Calu3 (cell line): ENCODE data around the gene SLC6A9. TPM values are rescaled to one million over a fixed set of nuclear protein-coding genes. Genes with fewer than 3 reads are reported as not detected.

Experiments used
- BruUV-seq: library from RNA; stranded (reverse); fragments of 400-500 nt; replicated peaks from 2 replicates; lab custom pipeline; 2021; lab: Mats Ljungman, UMichigan
- CTCF ChIA-PET: fragments of 300-600 bp; sonication (Branson Sonifier 250); formaldehyde crosslinking; loops from one replicate; lab custom pipeline; 2022; ENCODE audit warnings: antibody characterized with exemption; lab: Charles Lee
- DNase-seq: peaks from one replicate; pipeline ENCODE4 v3.0.0; 2022
- H3K27ac Mint-ChIP-seq: one replicate; pipeline ENCODE4 v1.8.0; 2022; ENCODE audit warnings: mixed read lengths; ENCODE audit not compliant: unreplicated experiment
- H3K27me3 Mint-ChIP-seq: one replicate; pipeline ENCODE4 v1.8.0; 2022; ENCODE audit warnings: mixed read lengths; ENCODE audit not compliant: unreplicated experiment
- H3K36me3 Mint-ChIP-seq: one replicate; pipeline ENCODE4 v1.8.0; 2022; ENCODE audit warnings: mild to moderate bottlenecking, moderate library complexity, mixed read lengths; ENCODE audit not compliant: insufficient read depth, unreplicated experiment
- H3K4me1 Mint-ChIP-seq: one replicate; pipeline ENCODE4 v1.8.0; 2022; ENCODE audit warnings: mild to moderate bottlenecking, low read depth, mixed read lengths; ENCODE audit not compliant: unreplicated experiment
- H3K4me3 Mint-ChIP-seq: one replicate; pipeline ENCODE4 v1.8.0; 2022; ENCODE audit warnings: mild to moderate bottlenecking, low read depth, moderate library complexity, mixed read lengths; ENCODE audit not compliant: unreplicated experiment
- H3K9me3 Mint-ChIP-seq: one replicate; pipeline ENCODE4 v1.8.0; 2022; ENCODE audit warnings: low read depth, mixed read lengths; ENCODE audit not compliant: unreplicated experiment
- intact Hi-C: fragments of 100-400 bp; cut with micrococcal nuclease; formaldehyde crosslinking; loops from one replicate; pipeline ENCODE4 v1.10.0; 2022; ENCODE audit not compliant: unreplicated experiment
- total RNA-seq: library from RNA; stranded (reverse); gene quantifications from 2 replicates; pipeline ENCODE4 v1.2.3, GENCODE V29; 2022
- TF ChIP-seq, protein P1 (sequence below): fragments of 200-600 bp; IDR thresholded peaks from one replicate; pipeline ENCODE4 v1.8.0; 2022; ENCODE audit warnings: antibody characterized with exemption; ENCODE audit not compliant: unreplicated experiment

Gene SLC6A9
- total RNA-seq, 1 experiment from 2014 or later = 18.2 TPM

DNA sequence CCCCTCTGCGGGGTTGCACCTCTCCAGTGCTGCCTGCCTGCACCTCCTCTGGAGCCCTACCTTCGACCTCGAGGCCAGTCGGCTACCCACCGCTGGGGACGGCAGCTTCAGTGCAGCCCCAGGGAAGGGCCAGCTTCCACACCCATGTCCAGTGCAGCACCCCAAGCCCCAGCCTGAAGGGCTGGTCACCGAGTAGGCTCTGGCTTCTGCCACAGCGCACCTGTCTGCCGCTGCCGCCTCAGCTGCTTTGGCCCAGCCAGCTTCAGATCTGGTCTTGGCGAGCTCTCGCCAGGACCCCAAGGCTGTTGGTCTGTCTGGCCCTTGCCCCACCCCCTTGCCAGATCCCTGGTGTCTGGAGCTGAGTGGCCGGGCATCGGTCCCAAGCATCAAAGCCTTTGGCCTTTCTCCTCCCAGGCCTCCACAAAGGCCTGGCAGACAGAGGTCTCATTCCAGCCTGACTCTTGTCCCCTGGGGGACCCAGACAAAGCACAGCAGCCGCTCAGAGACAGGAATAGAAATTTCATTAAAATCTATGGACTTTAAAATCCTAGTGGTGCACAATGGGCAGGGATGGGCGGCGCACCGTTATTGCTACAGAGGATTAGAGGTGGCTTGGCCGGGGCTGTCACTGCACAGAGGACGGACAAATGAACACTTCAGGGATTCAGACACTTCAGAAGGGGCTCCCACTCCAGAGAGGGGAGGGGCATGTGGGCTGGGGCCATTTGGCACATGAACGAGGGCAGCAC lies 35.1 kb downstream of the SLC6A9 start:
- no peak overlapping the region for H3K27ac Mint-ChIP-seq
- peaks cover 76% of the 10 kb centered on the region for H3K36me3 Mint-ChIP-seq
- CTCF ChIA-PET = interaction anchor here (0.5 kb wide), 1 partner anchor 563 kb away, joined by 3 read pairs; no protein-coding TSS in a partner anchor
- TF ChIP-seq, protein P1, sequence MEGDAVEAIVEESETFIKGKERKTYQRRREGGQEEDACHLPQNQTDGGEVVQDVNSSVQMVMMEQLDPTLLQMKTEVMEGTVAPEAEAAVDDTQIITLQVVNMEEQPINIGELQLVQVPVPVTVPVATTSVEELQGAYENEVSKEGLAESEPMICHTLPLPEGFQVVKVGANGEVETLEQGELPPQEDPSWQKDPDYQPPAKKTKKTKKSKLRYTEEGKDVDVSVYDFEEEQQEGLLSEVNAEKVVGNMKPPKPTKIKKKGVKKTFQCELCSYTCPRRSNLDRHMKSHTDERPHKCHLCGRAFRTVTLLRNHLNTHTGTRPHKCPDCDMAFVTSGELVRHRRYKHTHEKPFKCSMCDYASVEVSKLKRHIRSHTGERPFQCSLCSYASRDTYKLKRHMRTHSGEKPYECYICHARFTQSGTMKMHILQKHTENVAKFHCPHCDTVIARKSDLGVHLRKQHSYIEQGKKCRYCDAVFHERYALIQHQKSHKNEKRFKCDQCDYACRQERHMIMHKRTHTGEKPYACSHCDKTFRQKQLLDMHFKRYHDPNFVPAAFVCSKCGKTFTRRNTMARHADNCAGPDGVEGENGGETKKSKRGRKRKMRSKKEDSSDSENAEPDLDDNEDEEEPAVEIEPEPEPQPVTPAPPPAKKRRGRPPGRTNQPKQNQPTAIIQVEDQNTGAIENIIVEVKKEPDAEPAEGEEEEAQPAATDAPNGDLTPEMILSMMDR = no peak
- DNase-seq = no peak
- no peaks in the 10 kb centered on the region for H3K9me3 Mint-ChIP-seq
- no peaks in the 10 kb centered on the region for H3K27me3 Mint-ChIP-seq
- H3K4me1 Mint-ChIP-seq = peaks cover 31% of the 10 kb centered on the region
- intact Hi-C loops = no loop called here
- no peak overlapping the region for H3K4me3 Mint-ChIP-seq
- BruUV-seq = no TSS peak

DNA sequence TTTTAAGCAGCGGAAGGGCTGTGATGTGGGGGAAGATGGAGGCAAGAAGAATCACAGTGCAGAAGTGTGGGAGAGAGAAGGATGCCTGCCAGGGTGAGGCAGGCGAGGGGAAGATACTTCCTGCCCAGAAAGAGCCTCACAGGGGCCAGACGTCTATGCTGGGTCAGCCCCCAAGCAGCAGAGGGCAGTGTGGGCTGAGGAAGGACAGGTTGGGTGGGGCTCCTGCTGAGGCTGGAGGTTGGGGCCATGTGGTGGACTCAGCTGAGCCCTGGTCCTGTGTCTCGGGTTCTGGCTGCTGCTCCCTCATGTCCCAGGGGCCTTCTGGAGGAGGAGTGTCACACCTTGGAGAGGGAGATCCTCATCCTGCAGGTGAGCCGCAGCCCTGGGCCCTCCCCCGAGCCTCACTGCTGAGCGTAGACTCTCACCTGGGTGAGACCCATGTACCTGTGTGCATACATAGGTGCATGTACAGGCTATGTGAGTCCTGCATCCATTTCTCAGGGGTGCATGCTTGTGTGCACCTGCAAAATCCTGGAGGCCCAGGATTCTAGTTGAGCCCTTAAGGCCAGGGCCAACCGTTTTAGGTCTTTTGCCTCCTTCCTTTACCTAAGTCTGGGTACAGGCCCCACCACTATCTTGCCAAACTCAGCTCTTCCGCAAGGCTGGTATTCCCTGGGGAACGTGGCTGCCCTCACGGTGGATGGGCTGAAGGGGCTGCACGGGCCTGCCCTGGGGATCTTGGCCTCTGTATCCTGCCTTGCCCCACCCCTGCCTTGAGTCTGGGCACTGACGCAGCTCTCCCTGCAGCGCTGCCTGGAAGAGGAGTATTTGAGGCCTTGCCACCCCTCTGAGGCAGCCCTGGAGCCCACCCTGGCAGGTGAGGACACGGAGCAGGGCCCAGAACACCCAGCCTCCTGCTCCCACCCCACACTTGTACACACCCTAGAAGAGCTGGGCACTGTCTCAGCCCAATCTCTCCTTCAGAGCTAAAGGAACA lies 36.2 kb downstream of the SLC6A9 start:
- Mint-ChIP-seq H3K27me3 (no peaks in the 10 kb centered on the region), H3K36me3 (peaks cover 87% of the 10 kb centered on the region), H3K4me1 (peaks cover 31% of the 10 kb centered on the region), H3K4me3 (no peak overlapping the region), H3K27ac (no peak overlapping the region), H3K9me3 (no peaks in the 10 kb centered on the region)
- no TSS peak for BruUV-seq
- intact Hi-C loops = no loop called here
- CTCF ChIA-PET = interaction anchor here (0.5 to 0.6 kb wide), 2 partner anchors 547 to 564 kb away, joined by 3 read pairs; no protein-coding TSS in a partner anchor
- peak; percentile 46 for DNase-seq
- TF ChIP-seq, protein P1 = no peak

DNA sequence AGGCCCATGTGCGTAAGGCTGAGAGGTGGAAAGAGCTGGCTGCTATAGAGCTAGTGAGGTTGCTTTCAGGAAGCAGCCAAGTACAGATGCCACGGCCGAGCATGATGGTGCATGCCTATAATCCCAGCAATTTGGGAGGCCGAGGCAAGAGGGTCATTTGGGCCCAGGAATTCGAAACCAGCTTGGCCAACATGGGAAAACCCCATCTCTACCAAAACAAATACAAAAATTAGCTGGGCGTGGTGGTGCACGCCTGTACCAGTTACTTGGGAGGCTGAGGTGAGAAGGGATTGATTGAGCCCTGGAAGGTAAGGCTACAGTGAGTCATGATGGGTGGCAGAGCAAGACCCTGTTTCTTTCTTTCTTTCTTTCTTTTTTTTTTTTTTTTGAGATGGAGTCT lies 37.2 kb downstream of the SLC6A9 start:
- H3K27me3 Mint-ChIP-seq = no peaks in the 10 kb centered on the region
- H3K4me1 Mint-ChIP-seq = peaks cover 31% of the 10 kb centered on the region
- CTCF ChIA-PET = interaction anchor here (0.6 to 0.9 kb wide), 3 partner anchors 16 to 546 kb away, joined by 3 to 4 read pairs (median 3); no protein-coding TSS in a partner anchor
- no TSS peak for BruUV-seq
- no peak for DNase-seq
- peaks cover 82% of the 10 kb centered on the region for H3K36me3 Mint-ChIP-seq
- H3K9me3 Mint-ChIP-seq = no peaks in the 10 kb centered on the region
- TF ChIP-seq, protein P1 = no peak
- H3K27ac Mint-ChIP-seq = no peak overlapping the region
- intact Hi-C loops = no loop called here
- H3K4me3 Mint-ChIP-seq = no peak overlapping the region

DNA sequence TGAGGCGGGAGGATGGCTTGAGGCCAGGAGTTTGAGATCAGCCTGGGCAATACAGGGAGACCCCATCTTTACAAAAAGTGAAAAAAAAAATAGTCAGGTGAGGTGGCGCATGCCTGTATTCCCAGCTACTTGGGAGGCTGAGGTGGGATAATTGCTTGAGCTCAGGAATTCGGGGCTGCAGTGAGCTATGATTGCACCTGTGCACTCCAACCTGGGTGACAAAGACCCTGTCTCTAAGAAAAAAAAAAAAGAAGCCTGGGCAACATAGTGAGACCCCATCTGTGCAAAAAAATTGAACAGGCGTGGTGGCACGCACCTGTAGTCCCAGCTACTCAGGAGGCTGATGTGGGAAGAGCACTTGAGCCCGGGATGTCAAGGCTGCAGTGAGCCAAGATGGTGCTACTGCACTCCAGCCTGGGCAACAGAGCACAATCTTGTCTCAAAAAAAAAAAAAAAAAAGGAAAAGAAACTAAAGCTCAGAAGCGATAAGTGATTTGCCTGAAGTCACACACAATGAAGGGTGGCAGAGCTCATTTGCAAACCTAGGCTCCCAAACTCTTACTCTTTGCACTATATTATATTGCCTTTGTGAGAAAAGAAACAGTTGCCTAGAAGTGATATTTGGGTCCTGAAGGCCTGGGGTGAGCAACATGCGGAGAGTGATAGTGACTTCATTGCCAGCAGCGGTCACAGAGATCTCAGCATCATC lies 37.9 kb downstream of the SLC6A9 start:
- Mint-ChIP-seq H3K4me1 (peaks cover 31% of the 10 kb centered on the region), H3K27me3 (no peaks in the 10 kb centered on the region), H3K9me3 (no peaks in the 10 kb centered on the region), H3K27ac (peak overlapping the region; percentile 16), H3K36me3 (peaks cover 79% of the 10 kb centered on the region), H3K4me3 (no peak overlapping the region)
- BruUV-seq = no TSS peak
- CTCF ChIA-PET = interaction anchor here (0.7 to 1.2 kb wide), 4 partner anchors 15 to 55 kb away, joined by 3 to 7 read pairs (median 4); no protein-coding TSS in a partner anchor
- intact Hi-C loops = no loop called here
- TF ChIP-seq, protein P1 = no peak
- no peak for DNase-seq
